SK-N-MC (cell line): ENCODE measurements around the gene PDPK1.

Experiments used
- EZH2 ChIP-seq: fragments of 200-600 bp; sonication (generic); IDR thresholded peaks from one replicate; pipeline ENCODE4 v1.6.1; 2017; ENCODE audit warnings: antibody characterized with exemption
- POLR2AphosphoS5 ChIP-seq: IDR thresholded peaks from 2 replicates; pipeline ENCODE4 v1.6.1; 2012; ENCODE audit warnings: mild to moderate bottlenecking, low read depth, low read length, borderline replicate concordance

DNA sequence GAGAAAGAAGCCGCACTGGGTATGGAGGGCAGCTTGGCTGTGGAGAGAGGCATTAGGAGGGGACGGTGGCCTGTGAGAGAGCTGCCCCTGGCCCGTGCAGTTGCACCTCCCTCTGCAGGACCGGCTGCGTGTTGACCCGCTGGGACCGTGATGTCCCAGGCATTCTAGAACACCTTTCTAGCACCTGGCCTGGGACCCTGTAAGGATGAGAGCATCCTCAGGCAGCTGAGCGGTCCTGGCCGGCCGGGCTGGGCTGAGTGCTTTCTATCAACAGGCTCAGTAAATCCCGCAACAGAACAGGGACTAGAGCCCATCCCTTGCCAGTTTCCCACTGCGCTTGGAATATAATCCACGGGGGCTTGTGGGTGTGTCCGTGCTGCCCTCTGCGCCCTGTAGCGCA lies 48.2 kb upstream of the PDPK1 start:
- TF ChIP-seq POLR2AphosphoS5 (no peak), EZH2 (no peak)
